Upper lobe of right lung (tissue), 1 donor: ENCODE results near the gene CCDC174. TPM values are rescaled to one million over a fixed set of nuclear protein-coding genes. Genes with fewer than 3 reads are reported as not detected.

Experiments
- ATAC-seq: fragments of 200-7000 bp; cut with Tn5 transposase; one replicate; pipeline ENCODE4 v1.9.1; 2020; ENCODE audit warnings: mild to moderate bottlenecking, moderate library complexity
- DNase-seq: peaks from one replicate; pipeline ENCODE4 v3.0.0-alpha.2; 2020
- H3K27ac ChIP-seq: fragments of 200-600 bp; one replicate; pipeline ENCODE4 v1.8.0; 2022
- H3K27me3 ChIP-seq: fragments of 200-600 bp; one replicate; pipeline ENCODE4 v1.8.0; 2022; ENCODE audit warnings: mild to moderate bottlenecking
- H3K36me3 ChIP-seq: fragments of 200-600 bp; one replicate; pipeline ENCODE4 v1.8.0; 2022
- H3K4me1 ChIP-seq: fragments of 200-600 bp; one replicate; pipeline ENCODE4 v1.8.0; 2022
- H3K4me3 ChIP-seq: fragments of 200-600 bp; one replicate; pipeline ENCODE4 v1.8.0; 2022; ENCODE audit warnings: mild to moderate bottlenecking
- H3K9me3 ChIP-seq: fragments of 200-600 bp; one replicate; pipeline ENCODE4 v1.8.0; 2022
- CTCF ChIP-seq: fragments of 200-600 bp; IDR thresholded peaks from one replicate; pipeline ENCODE4 v1.8.0; 2022; ENCODE audit warnings: antibody characterized with exemption
- intact Hi-C: fragments of 100-400 bp; cut with DNase I; formaldehyde crosslinking; loops from one replicate; pipeline ENCODE4 v1.11.0; 2022
- total RNA-seq: library from RNA; stranded (reverse); fragmentation: NEBNext Ultra II Directional; extraction: Animal tissue kit (Norgen Biotek cat#: 25700); gene quantifications from one replicate; pipeline ENCODE4 v1.2.1, GENCODE V29; 2021
- donor health status: DM: no; HTN: yes; CAD: no; lungs with severe emphysema.

Gene CCDC174
- total RNA-seq, 1 donor from 2014 or later, result 22.1 TPM

GRCh38 chr3:14660942-14661341, 9.4 kb downstream of the CCDC174 start:
- H3K27ac ChIP-seq, result no peak overlapping the region
- H3K9me3 ChIP-seq, result no peaks in the 10 kb centered on the region
- H3K36me3 ChIP-seq, result peaks cover 99% of the 10 kb centered on the region
- TF ChIP-seq CTCF, result no peak
- intact Hi-C loops, result no loop called here
- no peak for DNase-seq
- H3K4me3 ChIP-seq, result no peak overlapping the region
- H3K4me1 ChIP-seq, result no peaks in the 10 kb centered on the region
- no peak for ATAC-seq
- no peaks in the 10 kb centered on the region for H3K27me3 ChIP-seq

- H3K36me3 ChIP-seq, result peaks cover 99% of the 10 kb centered on the region
- ATAC-seq, result no peak
Measured at GRCh38 chr3:14663396-14664135, 12.0 kb downstream of the CCDC174 start.

GRCh38 chr3:14664170-14664569, 12.6 kb downstream of the CCDC174 start:
- ATAC-seq, result no peak
- no peak for TF ChIP-seq CTCF
- intact Hi-C loops, result no loop called here
- H3K9me3 ChIP-seq, result no peaks in the 10 kb centered on the region
- no peaks in the 10 kb centered on the region for H3K4me1 ChIP-seq
- peaks cover 99% of the 10 kb centered on the region for H3K36me3 ChIP-seq
- no peak overlapping the region for H3K27ac ChIP-seq
- no peak for DNase-seq
- no peaks in the 10 kb centered on the region for H3K27me3 ChIP-seq
- H3K4me3 ChIP-seq, result no peak overlapping the region

More at GRCh38 chr3:14663396-14664135, 12.0 kb downstream of the CCDC174 start:
- Histone ChIP-seq H3K27ac (no peak overlapping the region), H3K4me3 (no peak overlapping the region), H3K9me3 (no peaks in the 10 kb centered on the region), H3K4me1 (no peaks in the 10 kb centered on the region), H3K27me3 (no peaks in the 10 kb centered on the region)
- TF ChIP-seq CTCF, result no peak
- no peak for DNase-seq
- intact Hi-C loops, result no loop called here

- ATAC-seq (no peak), DNase-seq (no peak)
- Histone ChIP-seq H3K9me3 (no peaks in the 10 kb centered on the region), H3K4me1 (no peaks in the 10 kb centered on the region), H3K27ac (no peak overlapping the region), H3K27me3 (no peaks in the 10 kb centered on the region), H3K4me3 (no peak overlapping the region), H3K36me3 (peaks cover 54% of the 10 kb centered on the region)
- TF ChIP-seq CTCF, result no peak
- intact Hi-C loops, result loop anchor here (5.0 to 10.0 kb wide), 2 partner anchors 102 to 245 kb away; no protein-coding TSS in a partner anchor
Measured at GRCh38 chr3:14672588-14672987, 21.0 kb downstream of the CCDC174 start.

GRCh38 chr3:14674841-14675240, 23.3 kb downstream of the CCDC174 start, which contains the start of gene C3orf20:
C3orf20 (plus strand) TSS chr3:14675141; CDS start chr3:14682714, 7,573 bp downstream.
- H3K27me3 ChIP-seq, result no peaks in the 10 kb centered on the region
- H3K9me3 ChIP-seq, result no peaks in the 10 kb centered on the region
- DNase-seq (no peak), ATAC-seq (no peak)
- intact Hi-C loops, result loop anchor here (5.0 to 10.0 kb wide), 2 partner anchors 100 to 242 kb away; no protein-coding TSS in a partner anchor
- no peak for TF ChIP-seq CTCF
- no peak within 1 kb of the TSS for H3K4me3 ChIP-seq
- H3K36me3 ChIP-seq, result peaks cover 31% of the 10 kb centered on the region
- H3K4me1 ChIP-seq, result no peaks in the 10 kb centered on the region
- H3K27ac ChIP-seq, result no peak within 1 kb of the TSS
